Calu3 (cell line): ENCODE results near the gene FLT3. TPM values are rescaled to one million over a fixed set of nuclear protein-coding genes. Genes with fewer than 3 reads are reported as not detected.

ENCODE experiments used
- BruUV-seq: library from RNA; stranded (reverse); fragments of 400-500 nt; replicated peaks from 2 replicates; lab custom pipeline; 2021; lab: Mats Ljungman, UMichigan
- CTCF ChIA-PET: fragments of 300-600 bp; sonication (Branson Sonifier 250); formaldehyde crosslinking; loops from one replicate; lab custom pipeline; 2022; ENCODE audit warnings: antibody characterized with exemption; lab: Charles Lee
- DNase-seq: peaks from one replicate; pipeline ENCODE4 v3.0.0; 2022
- H3K27ac Mint-ChIP-seq: one replicate; pipeline ENCODE4 v1.8.0; 2022; ENCODE audit warnings: mixed read lengths; ENCODE audit not compliant: unreplicated experiment
- H3K27me3 Mint-ChIP-seq: one replicate; pipeline ENCODE4 v1.8.0; 2022; ENCODE audit warnings: mixed read lengths; ENCODE audit not compliant: unreplicated experiment
- H3K36me3 Mint-ChIP-seq: one replicate; pipeline ENCODE4 v1.8.0; 2022; ENCODE audit warnings: mild to moderate bottlenecking, moderate library complexity, mixed read lengths; ENCODE audit not compliant: insufficient read depth, unreplicated experiment
- H3K4me1 Mint-ChIP-seq: one replicate; pipeline ENCODE4 v1.8.0; 2022; ENCODE audit warnings: mild to moderate bottlenecking, low read depth, mixed read lengths; ENCODE audit not compliant: unreplicated experiment
- H3K4me3 Mint-ChIP-seq: one replicate; pipeline ENCODE4 v1.8.0; 2022; ENCODE audit warnings: mild to moderate bottlenecking, low read depth, moderate library complexity, mixed read lengths; ENCODE audit not compliant: unreplicated experiment
- H3K9me3 Mint-ChIP-seq: one replicate; pipeline ENCODE4 v1.8.0; 2022; ENCODE audit warnings: low read depth, mixed read lengths; ENCODE audit not compliant: unreplicated experiment
- intact Hi-C: fragments of 100-400 bp; cut with micrococcal nuclease; formaldehyde crosslinking; loops from one replicate; pipeline ENCODE4 v1.10.0; 2022; ENCODE audit not compliant: unreplicated experiment
- total RNA-seq: library from RNA; stranded (reverse); gene quantifications from 2 replicates; pipeline ENCODE4 v1.2.3, GENCODE V29; 2022
- TF ChIP-seq, protein P1 (sequence below): fragments of 200-600 bp; IDR thresholded peaks from one replicate; pipeline ENCODE4 v1.8.0; 2022; ENCODE audit warnings: antibody characterized with exemption; ENCODE audit not compliant: unreplicated experiment

FLT3 gene
- total RNA-seq, 1 experiment from 2014 or later: not detected

DNA sequence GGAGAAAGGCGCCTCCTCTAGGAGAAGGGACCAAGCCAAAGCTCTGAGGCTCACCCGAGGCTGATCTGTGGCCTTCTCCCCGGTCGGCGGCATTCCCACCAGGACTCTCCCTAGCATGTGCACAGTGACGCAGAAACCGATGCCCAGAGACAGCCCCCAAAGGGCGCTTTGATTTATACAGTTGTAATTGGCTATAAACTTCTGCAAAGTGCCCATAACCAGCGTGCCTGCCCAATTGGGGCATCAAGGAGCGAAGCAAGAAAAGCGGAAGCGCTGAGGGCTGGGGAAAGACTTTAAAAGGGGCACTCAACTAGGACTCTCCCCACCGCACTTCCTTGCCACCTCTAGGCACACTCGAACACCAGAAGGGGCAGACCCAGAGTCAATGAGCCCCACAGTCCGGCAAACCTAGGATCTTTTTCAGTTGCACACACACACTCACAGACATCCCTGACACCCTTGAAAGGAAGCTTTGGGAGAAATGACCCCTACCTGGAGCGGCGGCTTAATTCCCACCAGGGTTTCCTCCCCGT is 133.1 kb downstream of the FLT3 start:
- CTCF ChIA-PET: interaction anchor here (0.6 to 2.4 kb wide), 3 partner anchors 13 to 961 kb away, joined by 3 to 8 read pairs (median 4); no protein-coding TSS in a partner anchor
- Mint-ChIP-seq H3K27ac (no peak overlapping the region), H3K9me3 (no peaks in the 10 kb centered on the region), H3K4me3 (peak overlapping the region; percentile 74), H3K27me3 (peaks cover 48% of the 10 kb centered on the region), H3K4me1 (peaks cover 19% of the 10 kb centered on the region), H3K36me3 (no peaks in the 10 kb centered on the region)
- no TSS peak for BruUV-seq
- no peak for DNase-seq
- TF ChIP-seq, protein P1, sequence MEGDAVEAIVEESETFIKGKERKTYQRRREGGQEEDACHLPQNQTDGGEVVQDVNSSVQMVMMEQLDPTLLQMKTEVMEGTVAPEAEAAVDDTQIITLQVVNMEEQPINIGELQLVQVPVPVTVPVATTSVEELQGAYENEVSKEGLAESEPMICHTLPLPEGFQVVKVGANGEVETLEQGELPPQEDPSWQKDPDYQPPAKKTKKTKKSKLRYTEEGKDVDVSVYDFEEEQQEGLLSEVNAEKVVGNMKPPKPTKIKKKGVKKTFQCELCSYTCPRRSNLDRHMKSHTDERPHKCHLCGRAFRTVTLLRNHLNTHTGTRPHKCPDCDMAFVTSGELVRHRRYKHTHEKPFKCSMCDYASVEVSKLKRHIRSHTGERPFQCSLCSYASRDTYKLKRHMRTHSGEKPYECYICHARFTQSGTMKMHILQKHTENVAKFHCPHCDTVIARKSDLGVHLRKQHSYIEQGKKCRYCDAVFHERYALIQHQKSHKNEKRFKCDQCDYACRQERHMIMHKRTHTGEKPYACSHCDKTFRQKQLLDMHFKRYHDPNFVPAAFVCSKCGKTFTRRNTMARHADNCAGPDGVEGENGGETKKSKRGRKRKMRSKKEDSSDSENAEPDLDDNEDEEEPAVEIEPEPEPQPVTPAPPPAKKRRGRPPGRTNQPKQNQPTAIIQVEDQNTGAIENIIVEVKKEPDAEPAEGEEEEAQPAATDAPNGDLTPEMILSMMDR: no peak
- intact Hi-C loops: no loop called here

DNA sequence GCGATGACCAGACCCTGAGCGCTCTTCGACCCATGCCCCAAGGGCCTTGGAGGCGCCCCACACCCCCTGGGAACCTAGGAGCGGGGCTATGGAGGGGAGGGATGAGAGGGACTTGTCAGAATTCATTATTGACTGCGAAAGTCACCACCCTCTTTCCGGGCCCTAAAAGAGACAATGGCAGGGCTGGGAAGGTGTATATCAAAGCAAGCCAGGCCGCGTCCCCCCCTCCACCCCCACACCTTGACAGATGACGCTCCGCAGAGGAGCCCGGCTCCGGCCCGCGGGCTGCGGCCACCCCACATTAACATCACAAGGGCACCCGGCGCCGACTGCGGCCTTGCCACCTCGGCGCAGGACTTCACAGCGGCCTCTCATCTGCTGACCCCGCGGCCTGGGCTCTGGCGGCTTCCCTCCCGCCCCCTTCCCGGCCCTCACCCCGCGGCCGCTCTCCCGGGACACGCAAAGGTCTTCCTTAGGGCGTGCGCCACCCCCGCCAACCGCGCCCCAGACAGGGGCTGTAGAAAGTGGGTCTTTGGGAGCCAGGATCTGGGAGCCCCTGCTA is 133.7 kb downstream of the FLT3 start:
- CTCF ChIA-PET: interaction anchor here (2.4 kb wide), 1 partner anchor 13 kb away, joined by 8 read pairs; no protein-coding TSS in a partner anchor
- Mint-ChIP-seq H3K27ac (no peak overlapping the region), H3K36me3 (no peaks in the 10 kb centered on the region), H3K27me3 (peaks cover 48% of the 10 kb centered on the region), H3K9me3 (no peaks in the 10 kb centered on the region), H3K4me1 (peaks cover 24% of the 10 kb centered on the region), H3K4me3 (no peak overlapping the region)
- intact Hi-C loops: no loop called here
- no TSS peak for BruUV-seq
- no peak for DNase-seq
- TF ChIP-seq, protein P1: no peak

DNA sequence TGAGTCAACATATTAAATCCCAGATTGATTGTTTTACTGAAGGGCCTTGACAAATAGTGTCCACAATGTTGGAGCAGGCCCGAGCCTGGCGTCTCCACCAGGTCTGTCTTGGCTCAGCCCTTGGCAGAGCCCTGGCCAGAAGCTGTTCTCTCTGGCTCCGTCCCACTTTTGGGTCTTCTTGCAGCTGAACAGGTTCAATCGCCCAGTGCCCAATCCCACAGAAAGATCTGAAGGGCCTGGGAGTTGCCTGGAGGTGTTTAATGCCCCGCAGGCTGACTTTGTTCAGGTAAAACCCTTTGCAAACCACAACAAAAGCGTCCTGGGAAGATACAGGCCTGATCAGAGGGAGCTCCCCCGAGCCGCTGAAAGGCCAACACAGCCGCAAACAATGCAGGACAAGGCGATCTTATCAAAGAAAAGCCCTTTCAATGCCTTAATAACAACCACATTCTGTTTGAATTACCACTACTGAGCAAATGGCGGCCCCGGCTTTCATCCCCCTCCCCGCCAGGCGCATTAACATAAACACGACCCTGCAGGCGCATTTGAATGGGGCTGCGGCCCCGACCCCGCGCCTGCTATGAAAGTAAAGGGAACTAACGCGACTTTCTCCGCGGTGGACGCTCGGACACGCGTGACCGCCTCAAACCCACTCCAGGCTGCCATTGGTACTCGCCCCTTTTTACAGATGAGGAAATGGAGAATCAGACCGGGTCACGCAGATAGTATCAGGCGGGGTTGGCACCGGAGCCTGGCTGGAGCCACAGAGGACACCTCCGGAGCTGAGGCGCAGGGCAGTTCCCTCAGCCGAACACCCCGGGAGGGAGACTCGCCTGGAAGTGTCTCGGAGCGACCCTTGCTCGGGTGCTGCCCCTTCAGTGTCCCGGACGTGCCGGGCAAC is 134.4 kb downstream of the FLT3 start:
- no peaks in the 10 kb centered on the region for H3K36me3 Mint-ChIP-seq
- no peak overlapping the region for H3K4me3 Mint-ChIP-seq
- no peaks in the 10 kb centered on the region for H3K9me3 Mint-ChIP-seq
- CTCF ChIA-PET: no interaction called here
- DNase-seq: no peak
- H3K4me1 Mint-ChIP-seq: peaks cover 25% of the 10 kb centered on the region
- BruUV-seq: no TSS peak
- intact Hi-C loops: no loop called here
- H3K27me3 Mint-ChIP-seq: peaks cover 48% of the 10 kb centered on the region
- TF ChIP-seq, protein P1: no peak
- H3K27ac Mint-ChIP-seq: no peak overlapping the region

DNA sequence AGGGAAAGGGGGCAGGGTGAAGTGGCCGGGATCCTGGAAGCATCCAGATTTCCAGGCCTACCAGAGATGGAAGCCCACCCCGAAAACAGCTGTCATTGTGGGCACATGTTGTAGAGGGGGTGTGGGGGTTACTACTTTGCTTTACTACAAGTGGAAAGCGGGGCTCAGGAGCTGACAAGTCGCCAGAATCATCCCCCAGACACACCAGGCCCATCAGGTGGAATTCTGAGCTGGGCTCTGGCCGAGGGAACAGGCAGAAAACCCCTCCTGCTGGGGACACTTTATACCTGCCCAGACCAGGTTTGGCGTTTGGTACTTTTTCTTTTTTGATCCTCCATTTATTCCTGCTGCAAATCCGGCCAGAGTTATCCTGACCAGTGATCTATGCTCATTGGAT is 135.0 kb downstream of the FLT3 start:
- no peak for DNase-seq
- peaks cover 47% of the 10 kb centered on the region for H3K27me3 Mint-ChIP-seq
- H3K4me3 Mint-ChIP-seq: no peak overlapping the region
- H3K27ac Mint-ChIP-seq: no peak overlapping the region
- CTCF ChIA-PET: no interaction called here
- BruUV-seq: no TSS peak
- no peaks in the 10 kb centered on the region for H3K9me3 Mint-ChIP-seq
- no peaks in the 10 kb centered on the region for H3K36me3 Mint-ChIP-seq
- TF ChIP-seq, protein P1: no peak
- intact Hi-C loops: no loop called here
- H3K4me1 Mint-ChIP-seq: peaks cover 25% of the 10 kb centered on the region
